GM10266 (cell line): ENCODE results near the gene TWIST2.

ENCODE experiments used
- DNase-seq: peaks from one replicate; pipeline ENCODE4 v3.0.0; 2012; ENCODE audit errors: extremely low spot score
- TF ChIP-seq, protein P1 (sequence below): IDR thresholded peaks from 2 replicates; pipeline ENCODE4 v1.5.1; 2012; ENCODE audit warnings: mild to moderate bottlenecking, low read depth; ENCODE audit not compliant: control insufficient read depth, insufficient read depth; ENCODE audit errors: missing control alignments

The TWIST2 gene

DNA sequence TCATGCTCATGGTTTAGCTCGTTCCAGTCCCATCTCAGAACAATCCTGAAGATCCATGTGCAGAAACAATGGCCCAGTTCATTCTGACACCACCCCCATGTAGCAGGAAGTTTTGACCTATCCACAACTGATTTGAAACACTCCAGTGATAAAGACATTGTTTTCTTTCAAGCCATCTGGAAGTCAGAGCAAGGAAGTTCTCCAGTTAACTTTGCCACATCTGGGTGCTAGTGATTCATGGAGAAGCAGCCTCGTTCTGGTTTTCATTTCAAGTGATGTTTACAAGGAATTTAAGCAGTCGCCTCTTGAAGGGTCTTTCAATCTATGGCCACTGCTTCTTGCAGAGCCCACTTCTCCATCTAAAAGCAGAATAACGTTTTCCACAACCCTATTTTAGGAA lies 36.6 kb upstream of the TWIST2 start:
- DNase-seq = no peak

DNA sequence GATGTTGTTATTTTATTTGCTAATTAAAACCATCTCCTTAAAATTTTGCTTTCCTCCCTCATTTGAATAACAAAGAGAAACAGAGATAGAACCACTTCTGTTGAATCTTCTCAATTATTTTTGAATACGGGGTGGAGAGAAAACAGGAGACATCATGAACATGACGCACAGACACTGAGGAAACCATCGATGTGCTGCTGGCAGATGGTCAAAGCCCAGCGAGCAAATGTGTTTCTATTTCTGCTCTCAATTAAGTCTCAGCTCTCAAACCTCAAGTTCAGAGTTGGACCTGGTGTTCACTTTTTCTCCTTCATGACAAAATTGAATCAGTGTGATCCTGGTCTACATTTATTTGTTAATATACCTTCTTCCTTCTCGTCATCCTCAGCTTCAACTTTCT lies 36.1 kb upstream of the TWIST2 start:
- no peak for DNase-seq
- TF ChIP-seq, protein P1, sequence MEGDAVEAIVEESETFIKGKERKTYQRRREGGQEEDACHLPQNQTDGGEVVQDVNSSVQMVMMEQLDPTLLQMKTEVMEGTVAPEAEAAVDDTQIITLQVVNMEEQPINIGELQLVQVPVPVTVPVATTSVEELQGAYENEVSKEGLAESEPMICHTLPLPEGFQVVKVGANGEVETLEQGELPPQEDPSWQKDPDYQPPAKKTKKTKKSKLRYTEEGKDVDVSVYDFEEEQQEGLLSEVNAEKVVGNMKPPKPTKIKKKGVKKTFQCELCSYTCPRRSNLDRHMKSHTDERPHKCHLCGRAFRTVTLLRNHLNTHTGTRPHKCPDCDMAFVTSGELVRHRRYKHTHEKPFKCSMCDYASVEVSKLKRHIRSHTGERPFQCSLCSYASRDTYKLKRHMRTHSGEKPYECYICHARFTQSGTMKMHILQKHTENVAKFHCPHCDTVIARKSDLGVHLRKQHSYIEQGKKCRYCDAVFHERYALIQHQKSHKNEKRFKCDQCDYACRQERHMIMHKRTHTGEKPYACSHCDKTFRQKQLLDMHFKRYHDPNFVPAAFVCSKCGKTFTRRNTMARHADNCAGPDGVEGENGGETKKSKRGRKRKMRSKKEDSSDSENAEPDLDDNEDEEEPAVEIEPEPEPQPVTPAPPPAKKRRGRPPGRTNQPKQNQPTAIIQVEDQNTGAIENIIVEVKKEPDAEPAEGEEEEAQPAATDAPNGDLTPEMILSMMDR = no peak

More for the DNA sequence above, 36.6 kb upstream of the TWIST2 start:
- TF ChIP-seq, protein P1 = no peak

DNA sequence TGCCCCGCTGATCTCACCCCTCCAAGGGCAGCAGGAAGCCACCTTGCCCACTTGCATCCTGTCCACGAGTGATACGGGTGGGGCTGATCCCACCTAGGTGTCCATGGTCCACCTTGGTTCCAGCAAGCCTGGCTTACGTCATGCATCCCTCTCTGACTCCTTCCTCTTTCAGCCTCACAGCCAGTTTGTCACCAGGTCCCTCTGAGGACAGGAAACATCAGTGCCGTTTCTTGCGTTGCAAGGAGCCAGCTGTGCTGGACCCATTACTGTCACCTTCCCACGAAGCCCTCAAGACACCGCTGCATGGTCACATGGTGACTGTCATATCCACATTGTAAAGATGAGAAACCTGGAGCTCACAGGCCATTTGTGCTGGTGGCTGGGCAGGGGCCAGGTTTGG lies 34.8 kb upstream of the TWIST2 start:
- DNase-seq = no peak
- TF ChIP-seq, protein P1 = no peak

DNA sequence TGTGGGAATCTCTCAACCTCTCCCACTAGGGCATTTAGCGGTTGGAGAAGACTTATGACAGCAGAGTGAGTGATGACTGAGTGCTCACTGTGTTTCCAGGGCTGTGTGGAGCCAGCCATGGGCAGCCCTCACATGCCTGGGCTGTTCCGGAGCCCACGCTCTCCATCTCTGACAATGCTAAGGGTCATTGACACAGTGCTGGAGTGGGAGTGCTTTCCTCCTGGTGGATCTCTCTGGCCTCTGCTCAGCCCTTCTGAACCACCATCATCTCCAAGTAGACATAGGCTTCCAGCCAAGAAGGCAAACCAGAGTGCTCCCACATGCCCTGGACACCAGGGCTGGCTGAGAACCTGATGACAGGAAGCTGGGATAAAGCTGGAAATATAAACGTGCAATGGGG lies 33.1 kb upstream of the TWIST2 start:
- no peak for DNase-seq

DNA sequence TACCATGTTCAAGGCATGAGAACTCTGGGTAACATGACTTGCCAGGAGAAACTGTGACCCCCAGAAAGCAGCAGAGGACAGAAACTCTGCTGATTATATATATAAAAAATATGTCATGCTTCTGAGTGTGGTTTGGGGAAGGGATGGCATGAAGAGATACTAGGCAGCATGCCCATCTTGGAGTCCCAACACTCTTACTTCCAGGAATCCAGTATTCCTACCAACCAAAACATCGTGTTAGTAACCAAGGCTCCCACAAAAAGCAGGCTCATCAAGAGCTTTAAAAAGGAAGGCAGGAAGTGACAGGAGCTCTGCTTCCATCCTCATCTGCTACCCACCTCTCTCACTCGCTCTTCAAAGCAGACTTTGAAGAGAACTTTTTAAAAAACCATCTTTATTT lies 31.6 kb upstream of the TWIST2 start:
- TF ChIP-seq, protein P1 = no peak
- DNase-seq = no peak

More for the DNA sequence above, 33.1 kb upstream of the TWIST2 start:
- TF ChIP-seq, protein P1 = no peak

DNA sequence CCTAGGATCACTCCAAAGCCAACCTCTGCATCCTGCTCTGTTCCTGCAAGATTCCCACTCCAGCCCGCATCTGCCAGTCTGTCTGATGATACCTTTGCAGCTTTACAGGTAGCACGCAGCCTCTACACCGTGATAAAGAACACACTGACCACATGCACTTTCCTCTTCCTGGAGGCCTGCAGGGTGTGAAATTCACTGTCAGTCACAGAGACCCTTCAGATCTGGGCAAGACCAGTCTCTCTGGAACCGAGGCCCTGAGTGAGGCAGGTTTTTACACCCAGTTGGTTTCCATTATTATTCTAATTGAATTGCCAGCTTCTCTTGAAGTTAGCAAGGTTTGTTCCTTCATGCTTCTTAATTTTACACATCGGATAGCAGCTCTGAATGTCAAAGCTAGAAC lies 30.5 kb upstream of the TWIST2 start:
- DNase-seq = no peak

DNA sequence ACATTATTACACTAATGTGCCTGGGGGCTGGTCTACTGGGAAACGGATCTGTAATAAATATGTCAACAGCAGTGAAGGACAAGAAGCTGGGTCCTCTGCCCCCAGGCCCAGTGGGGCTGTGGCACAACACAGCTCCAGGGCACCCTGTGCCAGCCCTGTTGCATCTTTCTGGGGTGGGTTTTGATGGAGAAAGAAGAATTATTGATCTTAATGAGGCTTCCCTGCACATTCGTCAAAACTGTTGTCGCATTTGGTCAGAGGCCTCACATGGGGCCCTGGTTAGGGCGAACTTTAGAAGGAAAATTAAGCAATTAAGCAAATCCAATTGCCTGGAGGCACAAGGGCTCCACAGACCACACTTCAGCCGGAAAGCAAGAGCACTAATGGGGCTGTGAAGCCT lies 30.0 kb upstream of the TWIST2 start:
- TF ChIP-seq, protein P1 = no peak
- no peak for DNase-seq

More for the DNA sequence above, 30.5 kb upstream of the TWIST2 start:
- TF ChIP-seq, protein P1 = no peak
